Large intestine (tissue), 3 donors: ENCODE results near the gene KIAA0232. TPM values are rescaled to one million over a fixed set of nuclear protein-coding genes. Genes with fewer than 3 reads are reported as not detected.

ENCODE experiments used
- DNase-seq, 2 donors: peaks; one replicate each; pipeline versions ENCODE4 v3.0.0 to v3.0.0-alpha.2; 2013
- H3K27ac ChIP-seq: one replicate; pipeline ENCODE4 v1.5.1; 2013; ENCODE audit warnings: low read length
- H3K27me3 ChIP-seq: 2 replicates; pipeline ENCODE4 v1.6.1; 2013; ENCODE audit warnings: low read length; ENCODE audit not compliant: control insufficient read depth, insufficient read depth
- H3K36me3 ChIP-seq: 2 replicates; pipeline ENCODE4 v1.6.1; 2013; ENCODE audit warnings: low read length; ENCODE audit not compliant: control insufficient read depth, insufficient read depth
- H3K4me1 ChIP-seq: one replicate; pipeline ENCODE4 v1.6.1; 2013; ENCODE audit warnings: low read length; ENCODE audit not compliant: control insufficient read depth, insufficient read depth
- H3K4me3 ChIP-seq: one replicate; pipeline ENCODE4 v1.5.1; 2013; ENCODE audit warnings: low read length
- H3K9me3 ChIP-seq: one replicate; pipeline ENCODE4 v1.6.1; 2013; ENCODE audit warnings: mild to moderate bottlenecking, low read depth, low read length, moderate library complexity; ENCODE audit not compliant: control insufficient read depth
- WGBS: methylation state at CpG from one replicate; pipeline ENCODE4 v1.1.5; 2013; ENCODE audit warnings: low lambda C conversion rate; ENCODE audit not compliant: insufficient coverage; 5-methylcytosine and 5-hydroxymethylcytosine counted together
- polyA plus RNA-seq: library from polyadenylated mRNA; unstranded; fragments of 120-200 nt; gene quantifications from one replicate; pipeline ENCODE4 v1.2.1, GENCODE V29; 2013

Gene KIAA0232
- polyA plus RNA-seq, 1 donor, result 23.5 TPM

DNA sequence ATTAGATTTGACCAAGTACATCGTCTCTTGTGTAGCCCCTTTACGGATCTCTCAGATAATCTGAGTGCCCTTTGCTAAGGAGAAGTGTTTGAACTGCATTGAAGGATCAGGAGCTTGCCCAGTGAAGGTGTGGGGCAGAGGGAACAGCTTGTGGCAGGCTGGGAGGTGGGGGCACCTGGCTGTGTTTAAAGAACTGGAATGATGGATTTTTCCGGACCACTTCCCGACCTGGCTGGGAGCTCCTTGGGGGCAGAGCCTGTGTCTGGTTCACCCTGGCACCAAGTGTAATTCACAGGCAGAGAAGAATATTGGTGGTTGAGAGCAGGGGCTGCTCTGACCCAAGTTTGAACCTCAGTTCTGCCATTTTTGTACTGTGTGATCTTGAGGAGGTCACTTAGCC lies 145.6 kb downstream of the KIAA0232 start:
- peaks cover 49% of the 10 kb centered on the region for H3K4me1 ChIP-seq

DNA sequence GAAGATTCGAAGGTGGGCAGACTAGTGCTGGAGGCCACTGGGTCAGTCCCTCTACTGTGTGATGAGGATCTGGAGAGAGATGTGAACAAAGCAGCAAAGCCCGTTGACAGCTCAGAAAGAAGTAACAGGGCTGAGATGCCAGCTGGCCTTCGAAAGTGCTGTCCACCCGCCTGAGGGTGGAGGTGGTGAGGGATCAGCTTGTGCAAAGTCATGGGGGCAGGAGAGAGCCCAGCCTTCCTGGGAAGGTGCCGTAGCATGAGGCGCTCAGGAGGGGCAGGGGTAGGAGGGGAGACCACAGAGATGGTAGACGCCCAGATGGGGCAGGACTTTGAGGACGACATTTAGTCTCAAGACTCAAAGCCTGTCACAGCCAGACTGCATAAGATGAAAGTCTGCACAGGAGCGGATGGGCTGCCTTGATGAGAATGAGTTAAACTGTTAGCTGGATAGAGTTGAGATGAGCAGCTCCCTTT lies 146.8 kb downstream of the KIAA0232 start:
- WGBS, result no CpG with 5 or more reads among the region's 9 CpGs
- no peaks in the 10 kb centered on the region for H3K27me3 ChIP-seq
- H3K4me3 ChIP-seq, result no peak overlapping the region
- peak overlapping the region; percentile 88 for H3K27ac ChIP-seq
- H3K4me1 ChIP-seq, result peaks cover 55% of the 10 kb centered on the region
- DNase-seq, result no peak
- peaks cover 20% of the 10 kb centered on the region for H3K36me3 ChIP-seq
- H3K9me3 ChIP-seq, result no peaks in the 10 kb centered on the region

More for the DNA sequence above, 145.6 kb downstream of the KIAA0232 start:
- Histone ChIP-seq H3K27me3 (no peaks in the 10 kb centered on the region), H3K27ac (peak overlapping the region; percentile 88), H3K9me3 (peaks cover 3% of the 10 kb centered on the region), H3K36me3 (peaks cover 29% of the 10 kb centered on the region), H3K4me3 (no peak overlapping the region)
- no peak for DNase-seq
- WGBS, result no CpG with 5 or more reads among the region's 4 CpGs

DNA sequence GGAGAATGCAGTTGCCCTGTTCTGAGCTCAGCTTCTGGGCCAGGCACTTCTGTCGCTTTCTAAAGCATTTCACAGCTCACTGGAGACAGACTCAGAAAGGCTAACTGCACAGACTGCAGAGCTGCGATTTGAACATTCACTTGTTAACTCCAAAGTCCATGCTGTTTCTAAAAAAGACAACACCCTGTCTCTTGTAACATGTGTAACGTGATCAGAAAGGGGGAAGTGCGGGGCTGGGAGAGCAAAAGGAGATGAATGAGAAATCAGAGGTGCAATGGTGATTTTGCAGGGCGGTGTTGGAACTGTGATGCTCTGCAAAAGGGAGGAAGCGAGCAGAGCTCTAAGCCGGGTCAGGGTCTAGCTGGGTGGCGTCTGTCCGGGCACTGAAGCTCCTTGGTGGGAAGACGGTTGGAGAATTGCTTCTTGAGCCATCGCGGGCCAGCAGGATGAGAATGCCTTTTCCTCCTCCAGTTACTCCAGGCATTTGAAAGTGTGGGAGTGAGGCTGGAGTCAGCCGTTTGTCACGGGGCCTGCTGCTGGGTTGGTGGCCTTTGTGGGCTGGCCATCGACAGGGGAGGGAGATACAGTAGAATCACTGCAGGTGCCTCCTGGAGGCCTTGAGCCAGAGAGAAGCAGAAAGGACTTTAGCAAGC lies 147.4 kb downstream of the KIAA0232 start:
- H3K36me3 ChIP-seq, result peaks cover 15% of the 10 kb centered on the region
- H3K9me3 ChIP-seq, result no peaks in the 10 kb centered on the region
- H3K27me3 ChIP-seq, result no peaks in the 10 kb centered on the region
- peak overlapping the region; percentile 88 for H3K27ac ChIP-seq
- DNase-seq, result peak; percentile 63 to 87
- no CpG with 5 or more reads among the region's 15 CpGs for WGBS
- no peak overlapping the region for H3K4me3 ChIP-seq
- H3K4me1 ChIP-seq, result peaks cover 61% of the 10 kb centered on the region

DNA sequence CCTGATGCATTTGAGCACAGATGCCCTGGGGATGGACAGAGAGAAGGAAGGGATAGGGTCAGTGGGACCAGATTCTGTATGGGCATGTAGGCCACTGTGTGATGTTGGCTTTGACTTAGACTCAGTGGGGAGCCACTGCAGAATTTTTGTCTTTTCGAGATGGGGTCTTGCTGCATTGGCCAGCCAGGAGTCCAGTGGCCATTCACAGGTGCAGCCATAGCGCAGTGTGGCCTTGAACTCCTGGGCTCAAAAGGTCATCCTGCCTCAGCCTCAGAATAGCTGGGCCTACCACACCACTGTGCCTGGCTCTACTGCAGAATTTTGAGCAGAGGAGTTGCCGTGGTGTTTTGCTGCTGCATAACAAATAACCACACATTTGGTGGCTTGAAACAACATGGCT lies 149.9 kb downstream of the KIAA0232 start:
- H3K4me1 ChIP-seq, result peaks cover 68% of the 10 kb centered on the region
- no CpG with 5 or more reads among the region's 3 CpGs for WGBS
- H3K9me3 ChIP-seq, result no peaks in the 10 kb centered on the region
- H3K4me3 ChIP-seq, result no peak overlapping the region
- DNase-seq, result no peak
- no peaks in the 10 kb centered on the region for H3K27me3 ChIP-seq
- H3K27ac ChIP-seq, result peak overlapping the region; percentile 18
- peaks cover 3% of the 10 kb centered on the region for H3K36me3 ChIP-seq

DNA sequence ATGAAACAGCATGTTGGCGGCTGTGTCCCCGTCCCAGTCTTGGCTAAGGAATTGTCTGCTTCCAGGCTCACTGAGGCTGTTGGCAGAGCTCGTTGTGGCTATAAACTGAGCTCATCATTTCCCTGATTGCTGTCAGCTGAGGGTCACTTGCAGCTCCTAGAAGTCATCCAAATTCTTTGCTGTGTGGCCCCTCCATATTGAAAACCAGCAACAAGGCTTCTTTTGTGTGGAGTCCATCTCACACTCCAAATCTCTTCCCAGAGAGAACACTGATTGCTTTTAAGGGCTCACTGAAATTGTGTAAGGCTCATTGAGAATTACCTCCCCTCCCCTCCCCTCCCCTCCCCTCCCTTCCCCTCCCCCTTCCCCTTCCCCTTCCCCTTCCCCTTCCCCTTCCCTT lies 150.4 kb downstream of the KIAA0232 start:
- Histone ChIP-seq H3K4me3 (no peak overlapping the region), H3K9me3 (no peaks in the 10 kb centered on the region), H3K27me3 (no peaks in the 10 kb centered on the region), H3K4me1 (peaks cover 68% of the 10 kb centered on the region), H3K27ac (peak overlapping the region; percentile 18), H3K36me3 (peaks cover 3% of the 10 kb centered on the region)
- no CpG with 5 or more reads among the region's 3 CpGs for WGBS
- no peak for DNase-seq

Other genes starting within 250 kb of the KIAA0232 start
- 18.2 TPM for gene MAN2B2, start 207.5 kb upstream of the KIAA0232 start, polyA plus RNA-seq
- gene MRFAP1, start 142.0 kb upstream of the KIAA0232 start, polyA plus RNA-seq, result 244 TPM
- gene S100P, start 88.8 kb upstream of the KIAA0232 start, polyA plus RNA-seq, result 5.0 TPM
- 64.1 TPM for gene MRFAP1L1, start 72.9 kb upstream of the KIAA0232 start, polyA plus RNA-seq
- 14.8 TPM for gene BLOC1S4, start 66.6 kb upstream of the KIAA0232 start, polyA plus RNA-seq
- gene TBC1D14, start 127.1 kb downstream of the KIAA0232 start, polyA plus RNA-seq, result 48.9 TPM